Karpas-422 (cell line): ENCODE measurements around the gene PALLD. TPM values are rescaled to one million over a fixed set of nuclear protein-coding genes. Genes with fewer than 3 reads are reported as not detected.

Experiments used
- DNase-seq: peaks from one replicate; pipeline ENCODE4 v3.0.0-alpha.2; 2015
- H2AFZ ChIP-seq: fragments of 200-600 bp; sonication (generic); 2 replicates; pipeline ENCODE4 v1.6.1; 2014; ENCODE audit warnings: antibody characterized with exemption, low read length, mixed read lengths
- H3K27ac ChIP-seq: fragments of 200-600 bp; sonication (generic); 2 replicates; pipeline ENCODE4 v1.5.1; 2014; ENCODE audit warnings: mild to moderate bottlenecking, low read length, moderate library complexity
- H3K27me3 ChIP-seq: fragments of 200-600 bp; sonication (generic); 2 replicates; pipeline ENCODE4 v1.6.1; 2014; ENCODE audit warnings: low read length, mixed read lengths
- H3K36me3 ChIP-seq: fragments of 200-600 bp; sonication (generic); 2 replicates; pipeline ENCODE4 v1.6.1; 2014; ENCODE audit warnings: low read length, mixed read lengths; ENCODE audit not compliant: insufficient read depth
- H3K4me1 ChIP-seq: fragments of 200-600 bp; sonication (generic); 2 replicates; pipeline ENCODE4 v1.6.1; 2014; ENCODE audit warnings: mild to moderate bottlenecking, low read length, mixed read lengths
- H3K4me2 ChIP-seq: fragments of 200-600 bp; sonication (generic); 2 replicates; pipeline ENCODE4 v1.6.1; 2014; ENCODE audit warnings: low read length, low read depth, mild to moderate bottlenecking; ENCODE audit not compliant: poor library complexity, severe bottlenecking
- H3K4me3 ChIP-seq: fragments of 200-600 bp; sonication (generic); 2 replicates; pipeline ENCODE4 v1.5.1; 2014; ENCODE audit warnings: mild to moderate bottlenecking, antibody characterized with exemption, low read length, mixed read lengths
- H3K79me2 ChIP-seq: fragments of 200-600 bp; sonication (generic); 2 replicates; pipeline ENCODE4 v1.6.1; 2014; ENCODE audit warnings: mild to moderate bottlenecking, low read length, mixed read lengths
- H3K9ac ChIP-seq: fragments of 200-600 bp; sonication (generic); 2 replicates; pipeline ENCODE4 v1.6.0; 2014; ENCODE audit warnings: low read length
- H3K9me2 ChIP-seq: fragments of 200-600 bp; sonication (generic), shearing (Covaris generic); replicated peaks from 2 replicates; pipeline ENCODE4 v1.6.0; 2014; ENCODE audit warnings: mild to moderate bottlenecking, low read length, moderate library complexity; ENCODE audit not compliant: insufficient read depth
- H3K9me3 ChIP-seq: fragments of 300-700, 200-600 bp; sonication (generic); 2 replicates; pipeline ENCODE4 v1.6.1; 2014; ENCODE audit warnings: low read length, mixed read lengths
- H4K20me1 ChIP-seq: fragments of 200-600 bp; sonication (generic); 2 replicates; pipeline ENCODE4 v1.6.1; 2014; ENCODE audit warnings: mild to moderate bottlenecking, antibody characterized with exemption, low read length, low read depth; ENCODE audit not compliant: insufficient read depth
- total RNA-seq: library from RNA; depleted of rRNA; stranded (reverse); fragments of >200 nt; shearing (Covaris generic); gene quantifications from 2 replicates; pipeline ENCODE4 v1.2.3, GENCODE V29; 2014; ENCODE audit warnings: low replicate concordance

The PALLD gene
- total RNA-seq, 1 experiment from 2014 or later, result 0.71 TPM

GRCh38 chr4:168857009-168857408 lies 360.2 kb downstream of the PALLD start:
- no peak overlapping the region for H3K27ac ChIP-seq
- DNase-seq, result no peak
- H3K36me3 ChIP-seq, result no peaks in the 10 kb centered on the region
- H2AFZ ChIP-seq, result no peak overlapping the region
- H3K4me2 ChIP-seq, result no peak overlapping the region
- no peaks in the 10 kb centered on the region for H4K20me1 ChIP-seq
- no peaks in the 10 kb centered on the region for H3K4me1 ChIP-seq
- H3K27me3 ChIP-seq, result no peaks in the 10 kb centered on the region
- no peaks in the 10 kb centered on the region for H3K79me2 ChIP-seq
- no peaks in the 10 kb centered on the region for H3K9me3 ChIP-seq
- H3K4me3 ChIP-seq, result no peak overlapping the region
- no peak overlapping the region for H3K9ac ChIP-seq
- no peaks in the 10 kb centered on the region for H3K9me2 ChIP-seq

- Histone ChIP-seq H3K4me3 (no peak overlapping the region), H3K27ac (no peak overlapping the region), H3K9me3 (no peaks in the 10 kb centered on the region), H3K9ac (no peak overlapping the region), H3K4me2 (no peak overlapping the region), H3K4me1 (no peaks in the 10 kb centered on the region), H4K20me1 (no peaks in the 10 kb centered on the region), H2AFZ (no peak overlapping the region), H3K79me2 (no peaks in the 10 kb centered on the region), H3K27me3 (no peaks in the 10 kb centered on the region), H3K36me3 (no peaks in the 10 kb centered on the region), H3K9me2 (no peaks in the 10 kb centered on the region)
- no peak for DNase-seq
Measured at GRCh38 chr4:168857546-168858314, 360.9 kb downstream of the PALLD start.

GRCh38 chr4:168859100-168859499 lies 362.2 kb downstream of the PALLD start:
- Histone ChIP-seq H3K9ac (no peak overlapping the region), H3K27me3 (no peaks in the 10 kb centered on the region), H3K4me1 (no peaks in the 10 kb centered on the region), H4K20me1 (no peaks in the 10 kb centered on the region), H3K4me3 (no peak overlapping the region), H3K79me2 (no peaks in the 10 kb centered on the region), H3K9me3 (no peaks in the 10 kb centered on the region), H3K4me2 (no peak overlapping the region), H3K36me3 (no peaks in the 10 kb centered on the region), H3K27ac (no peak overlapping the region), H3K9me2 (no peaks in the 10 kb centered on the region), H2AFZ (no peak overlapping the region)
- no peak for DNase-seq

GRCh38 chr4:168859888-168860694 lies 363.2 kb downstream of the PALLD start:
- H3K79me2 ChIP-seq, result no peaks in the 10 kb centered on the region
- no peaks in the 10 kb centered on the region for H4K20me1 ChIP-seq
- no peaks in the 10 kb centered on the region for H3K9me3 ChIP-seq
- H3K9ac ChIP-seq, result no peak overlapping the region
- no peak overlapping the region for H2AFZ ChIP-seq
- no peaks in the 10 kb centered on the region for H3K27me3 ChIP-seq
- H3K4me3 ChIP-seq, result no peak overlapping the region
- no peak overlapping the region for H3K4me2 ChIP-seq
- H3K27ac ChIP-seq, result no peak overlapping the region
- no peak for DNase-seq
- no peaks in the 10 kb centered on the region for H3K9me2 ChIP-seq
- H3K36me3 ChIP-seq, result no peaks in the 10 kb centered on the region
- no peaks in the 10 kb centered on the region for H3K4me1 ChIP-seq

- H3K79me2 ChIP-seq, result no peaks in the 10 kb centered on the region
Measured at GRCh38 chr4:168860827-168861226, 364.0 kb downstream of the PALLD start.

GRCh38 chr4:168863719-168864647 lies 367.1 kb downstream of the PALLD start:
- Histone ChIP-seq H3K36me3 (no peaks in the 10 kb centered on the region), H3K9ac (no peak overlapping the region), H2AFZ (no peak overlapping the region), H3K27ac (no peak overlapping the region), H3K9me3 (no peaks in the 10 kb centered on the region), H4K20me1 (no peaks in the 10 kb centered on the region), H3K27me3 (no peaks in the 10 kb centered on the region), H3K79me2 (no peaks in the 10 kb centered on the region), H3K9me2 (no peaks in the 10 kb centered on the region), H3K4me1 (no peaks in the 10 kb centered on the region), H3K4me2 (no peak overlapping the region), H3K4me3 (no peak overlapping the region)
- no peak for DNase-seq

More at GRCh38 chr4:168860827-168861226, 364.0 kb downstream of the PALLD start:
- H3K9me3 ChIP-seq, result no peaks in the 10 kb centered on the region
- H3K27me3 ChIP-seq, result no peaks in the 10 kb centered on the region
- H3K36me3 ChIP-seq, result no peaks in the 10 kb centered on the region
- no peaks in the 10 kb centered on the region for H3K9me2 ChIP-seq
- no peaks in the 10 kb centered on the region for H4K20me1 ChIP-seq
- H3K4me1 ChIP-seq, result no peaks in the 10 kb centered on the region
- DNase-seq, result no peak
- no peak overlapping the region for H3K4me3 ChIP-seq
- no peak overlapping the region for H3K4me2 ChIP-seq
- H3K9ac ChIP-seq, result no peak overlapping the region
- H2AFZ ChIP-seq, result no peak overlapping the region
- H3K27ac ChIP-seq, result no peak overlapping the region

GRCh38 chr4:168864821-168865541 lies 368.1 kb downstream of the PALLD start:
- DNase-seq, result no peak
- Histone ChIP-seq H3K27me3 (no peaks in the 10 kb centered on the region), H3K4me3 (no peak overlapping the region), H3K4me1 (no peaks in the 10 kb centered on the region), H4K20me1 (no peaks in the 10 kb centered on the region), H3K79me2 (no peaks in the 10 kb centered on the region), H3K36me3 (no peaks in the 10 kb centered on the region), H2AFZ (no peak overlapping the region), H3K9ac (no peak overlapping the region), H3K9me2 (no peaks in the 10 kb centered on the region), H3K27ac (no peak overlapping the region), H3K4me2 (no peak overlapping the region), H3K9me3 (no peaks in the 10 kb centered on the region)
